Activated naive CD4-positive, alpha-beta T cell (primary cell): ENCODE measurements around the gene SYT12.
"Not testable (repeated sequence)": the region's sequence is repeated elsewhere in the genome, so short reads cannot be mapped to it uniquely, and the experiment has no call there.

Source experiments
- DNase-seq, 4 experiments: peaks; one replicate each; lab custom pipeline; 2025; lab: John Stamatoyannopoulos, UW

SYT12 gene

GRCh38 chr11:67022961-67023956 is at the start of gene SYT12:
SYT12 (plus strand) TSS chr11:67023134; CDS start chr11:67030145, 7,011 bp downstream.
- no peak for DNase-seq

GRCh38 chr11:66973956-66974580 is 48.9 kb upstream of the SYT12 start:
- DNase-seq, result no peak

- no peak for DNase-seq
Measured at GRCh38 chr11:66974724-66975404, 48.1 kb upstream of the SYT12 start, which contains the start of gene C11orf86. C11orf86 (plus strand) TSS chr11:66975304; CDS start chr11:66975363, 59 bp downstream.

GRCh38 chr11:66975405-66976027 is 47.4 kb upstream of the SYT12 start:
- no peak for DNase-seq

GRCh38 chr11:66976028-66976467 is 46.9 kb upstream of the SYT12 start:
- peak in 1 of 4 experiments; percentile 8 for DNase-seq

- DNase-seq, result no peak
Measured at GRCh38 chr11:66976925-66977324, 46.0 kb upstream of the SYT12 start.

- no peak for DNase-seq
Measured at GRCh38 chr11:66978229-66978628, 44.7 kb upstream of the SYT12 start.

GRCh38 chr11:66978717-66979116 is 44.2 kb upstream of the SYT12 start:
- DNase-seq, result no peak

- no peak for DNase-seq
Measured at GRCh38 chr11:66979336-66979980, 43.5 kb upstream of the SYT12 start.

- no peak for DNase-seq
Measured at GRCh38 chr11:66981976-66982578, 40.9 kb upstream of the SYT12 start.

GRCh38 chr11:66983275-66983924 is 39.5 kb upstream of the SYT12 start:
- no peak for DNase-seq

- no peak for DNase-seq
Measured at GRCh38 chr11:66985508-66986177, 37.3 kb upstream of the SYT12 start.

GRCh38 chr11:66986178-66986545 is 36.8 kb upstream of the SYT12 start:
- DNase-seq, result no peak

GRCh38 chr11:66987158-66987620 is 35.7 kb upstream of the SYT12 start:
- DNase-seq, result no peak

- DNase-seq, result no peak
Measured at GRCh38 chr11:66987924-66988637, 34.9 kb upstream of the SYT12 start.

GRCh38 chr11:66988741-66989140 is 34.2 kb upstream of the SYT12 start:
- DNase-seq, result not testable (repeated sequence)

- DNase-seq, result not testable (repeated sequence)
Measured at GRCh38 chr11:66989360-66989759, 33.6 kb upstream of the SYT12 start.

- no peak for DNase-seq
Measured at GRCh38 chr11:66992041-66992440, 30.9 kb upstream of the SYT12 start.
